ENCODE results near the gene STIM1.

Gene STIM1

GRCh38 chr11:4076774-4077173 lies 221.3 kb downstream of the STIM1 start:
- in situ Hi-C loops (cut with MboI; ENCODE audit: low sequenced_read_pairs) = no loop called here
- DNase-seq (ENCODE audit: low spot score in 2 of 2) = no peak
- no peaks in the 10 kb centered on the region; the same call in 1 of the 2 replicates for H3K36me3 ChIP-seq (replicated peaks)

GRCh38 chr11:4083198-4083597 lies 227.7 kb downstream of the STIM1 start:
- DNase-seq (ENCODE audit: low spot score in 2 of 2) = no peak

More at GRCh38 chr11:4076774-4077173, 221.3 kb downstream of the STIM1 start:
- Histone ChIP-seq H3K4me1 (no peaks in the 10 kb centered on the region), H3K9me3 (no peaks in the 10 kb centered on the region), H3K27me3 (ENCODE audit: low read depth) (no peaks in the 10 kb centered on the region), H3K4me3 (no peak overlapping the region)

GRCh38 chr11:4084406-4085125 lies 229.1 kb downstream of the STIM1 start:
- no peak for DNase-seq (ENCODE audit: low spot score in 2 of 2)
- H3K4me3 ChIP-seq = no peak overlapping the region
- H3K36me3 ChIP-seq (replicated peaks) = no peaks in the 10 kb centered on the region; the same call in 1 of the 2 replicates
- in situ Hi-C loops (cut with MboI; ENCODE audit: low sequenced_read_pairs) = no loop called here
- no peaks in the 10 kb centered on the region for H3K27me3 ChIP-seq (ENCODE audit: low read depth)
- H3K9me3 ChIP-seq = no peaks in the 10 kb centered on the region
- H3K4me1 ChIP-seq = 0 out of 2 replicates have a peak, but pooled peaks cover 7% of the 10 kb centered on the region

More at GRCh38 chr11:4083198-4083597, 227.7 kb downstream of the STIM1 start:
- in situ Hi-C loops (cut with MboI; ENCODE audit: low sequenced_read_pairs) = no loop called here
- no peaks in the 10 kb centered on the region for H3K9me3 ChIP-seq
- H3K27me3 ChIP-seq (ENCODE audit: low read depth) = no peaks in the 10 kb centered on the region
- no peaks in the 10 kb centered on the region; the same call in 1 of the 2 replicates for H3K36me3 ChIP-seq (replicated peaks)
- no peak overlapping the region for H3K4me3 ChIP-seq
- H3K4me1 ChIP-seq = 0 out of 2 replicates have a peak, but pooled peaks cover 7% of the 10 kb centered on the region

GRCh38 chr11:4085575-4085974 lies 230.1 kb downstream of the STIM1 start:
- no peak overlapping the region for H3K4me3 ChIP-seq
- in situ Hi-C loops (cut with MboI; ENCODE audit: low sequenced_read_pairs) = no loop called here
- DNase-seq (ENCODE audit: low spot score in 2 of 2) = no peak
- no peaks in the 10 kb centered on the region for H3K9me3 ChIP-seq
- H3K36me3 ChIP-seq (replicated peaks) = no peaks in the 10 kb centered on the region; the same call in 1 of the 2 replicates
- H3K27me3 ChIP-seq (ENCODE audit: low read depth) = no peaks in the 10 kb centered on the region
- H3K4me1 ChIP-seq = 0 out of 2 replicates have a peak, but pooled peaks cover 7% of the 10 kb centered on the region

GRCh38 chr11:4086575-4087353 lies 231.3 kb downstream of the STIM1 start:
- in situ Hi-C loops (cut with MboI; ENCODE audit: low sequenced_read_pairs) = no loop called here
- H3K27me3 ChIP-seq (ENCODE audit: low read depth) = no peaks in the 10 kb centered on the region
- H3K9me3 ChIP-seq = no peaks in the 10 kb centered on the region
- no peak for DNase-seq (ENCODE audit: low spot score in 2 of 2)
- H3K4me3 ChIP-seq = no peak overlapping the region
- 0 out of 2 replicates have a peak, but pooled peaks cover 7% of the 10 kb centered on the region for H3K4me1 ChIP-seq
- no peaks in the 10 kb centered on the region; the same call in 1 of the 2 replicates for H3K36me3 ChIP-seq (replicated peaks)

GRCh38 chr11:4087551-4087950 lies 232.1 kb downstream of the STIM1 start:
- no peak for DNase-seq (ENCODE audit: low spot score in 2 of 2)
- no peaks in the 10 kb centered on the region; the same call in 1 of the 2 replicates for H3K36me3 ChIP-seq (replicated peaks)
- in situ Hi-C loops (cut with MboI; ENCODE audit: low sequenced_read_pairs) = no loop called here
- no peak overlapping the region for H3K4me3 ChIP-seq
- H3K4me1 ChIP-seq = 0 out of 2 replicates have a peak, but pooled peaks cover 7% of the 10 kb centered on the region
- H3K27me3 ChIP-seq (ENCODE audit: low read depth) = no peaks in the 10 kb centered on the region
- H3K9me3 ChIP-seq = no peaks in the 10 kb centered on the region

GRCh38 chr11:4090258-4090657 lies 234.8 kb downstream of the STIM1 start:
- in situ Hi-C loops (cut with MboI; ENCODE audit: low sequenced_read_pairs) = no loop called here
- no peak for DNase-seq (ENCODE audit: low spot score in 2 of 2)
- H3K4me1 ChIP-seq = peaks cover 4% of the 10 kb centered on the region; the same call in 1 of the 2 replicates

GRCh38 chr11:4092026-4092425 lies 236.6 kb downstream of the STIM1 start:
- no peak overlapping the region for H3K4me3 ChIP-seq
- no peaks in the 10 kb centered on the region for H3K27me3 ChIP-seq (ENCODE audit: low read depth)
- in situ Hi-C loops (cut with MboI; ENCODE audit: low sequenced_read_pairs) = no loop called here
- peaks cover 6% of the 10 kb centered on the region; the same call in 1 of the 2 replicates for H3K36me3 ChIP-seq (replicated peaks)
- H3K9me3 ChIP-seq = no peaks in the 10 kb centered on the region
- H3K4me1 ChIP-seq = peaks cover 15% of the 10 kb centered on the region
- no peak for DNase-seq (ENCODE audit: low spot score in 2 of 2)

More at GRCh38 chr11:4090258-4090657, 234.8 kb downstream of the STIM1 start:
- Histone ChIP-seq H3K9me3 (no peaks in the 10 kb centered on the region), H3K27me3 (ENCODE audit: low read depth) (no peaks in the 10 kb centered on the region), H3K4me3 (no peak overlapping the region), H3K36me3 (replicated peaks) (no peaks in the 10 kb centered on the region)

- no peak for DNase-seq (ENCODE audit: low spot score in 2 of 2)
- Histone ChIP-seq H3K4me1 (peaks cover 27% of the 10 kb centered on the region), H3K27me3 (ENCODE audit: low read depth) (no peaks in the 10 kb centered on the region), H3K9me3 (no peaks in the 10 kb centered on the region), H3K36me3 (replicated peaks) (peaks cover 10% of the 10 kb centered on the region), H3K4me3 (peak overlapping the region; percentile 58)
- in situ Hi-C loops (cut with MboI; ENCODE audit: low sequenced_read_pairs) = no loop called here
Observed at GRCh38 chr11:4093519-4094347, 238.3 kb downstream of the STIM1 start.

GRCh38 chr11:4094348-4095291 lies 239.2 kb downstream of the STIM1 start, which contains the start of gene RRM1:
TSS of gene RRM1 (plus strand) at chr11:4094799. CDS start at chr11:4095013, 214 bp downstream.
- Histone ChIP-seq H3K9me3 (no peaks in the 10 kb centered on the region), H3K4me1 (peaks cover 33% of the 10 kb centered on the region), H3K4me3 (peak within 1 kb of the TSS; percentile 58), H3K36me3 (replicated peaks) (peaks cover 12% of the 10 kb centered on the region), H3K27me3 (ENCODE audit: low read depth) (no peaks in the 10 kb centered on the region)
- in situ Hi-C loops (cut with MboI; ENCODE audit: low sequenced_read_pairs) = no loop called here
- peak; percentile 95 to 96 for DNase-seq (ENCODE audit: low spot score in 2 of 2)

GRCh38 chr11:4095509-4096230 lies 240.2 kb downstream of the STIM1 start:
- DNase-seq (ENCODE audit: low spot score in 2 of 2) = no peak
- H3K9me3 ChIP-seq = no peaks in the 10 kb centered on the region
- H3K27me3 ChIP-seq (ENCODE audit: low read depth) = no peaks in the 10 kb centered on the region
- in situ Hi-C loops (cut with MboI; ENCODE audit: low sequenced_read_pairs) = no loop called here
- H3K36me3 ChIP-seq (replicated peaks) = peaks cover 15% of the 10 kb centered on the region
- H3K4me3 ChIP-seq = peak overlapping the region; percentile 58
- H3K4me1 ChIP-seq = peaks cover 42% of the 10 kb centered on the region
